Nephron (organoid): Measurements from ENCODE around the gene IGF2R.

ENCODE experiments used
- H3K27ac Mint-ChIP-seq, 3 experiments: 2 replicates each; pipeline ENCODE4 v1.8.0; 2020; ENCODE audit warnings: mixed read lengths in 3 of 3, mild to moderate bottlenecking in 2 of 3, moderate library complexity in 1 of 3
- H3K27me3 Mint-ChIP-seq: 2 replicates; pipeline ENCODE4 v1.8.0; 2021; ENCODE audit warnings: low read depth, mild to moderate bottlenecking, moderate library complexity, mixed read lengths
- H3K36me3 Mint-ChIP-seq: 2 replicates; pipeline ENCODE4 v1.8.0; 2020; ENCODE audit warnings: low read depth, mixed read lengths
- H3K4me1 Mint-ChIP-seq: 2 replicates; pipeline ENCODE4 v1.8.0; 2020; ENCODE audit warnings: mixed read lengths
- H3K4me3 Mint-ChIP-seq, 3 experiments: 2 replicates each; pipeline ENCODE4 v1.8.0; 2020; ENCODE audit warnings: mild to moderate bottlenecking in 3 of 3, mixed read lengths in 3 of 3, moderate library complexity in 2 of 3
- H3K9me3 Mint-ChIP-seq: 2 replicates; pipeline ENCODE4 v1.8.0; 2020; ENCODE audit warnings: mixed read lengths
- CTCF ChIP-seq, 3 experiments: fragments of 200-600 bp; sonication (generic); IDR thresholded peaks; one replicate each; pipeline ENCODE4 v1.5.0; 2021; ENCODE audit warnings: antibody characterized with exemption in 3 of 3; ENCODE audit not compliant: unreplicated experiment in 3 of 3

IGF2R gene

GRCh38 chr6:160004018-160004417, 35.1 kb downstream of the IGF2R start:
- Mint-ChIP-seq H3K27me3 (no peaks in the 10 kb centered on the region), H3K36me3 (peaks cover 61% of the 10 kb centered on the region), H3K4me1 (peaks cover 28% of the 10 kb centered on the region), H3K27ac (no peak overlapping the region), H3K4me3 (no peak overlapping the region), H3K9me3 (peaks cover 9% of the 10 kb centered on the region)
- TF ChIP-seq CTCF (IDR thresholded peaks at IDR 0.05; ENCODE audit: unreplicated experiment in 3 of 3), result no peak

GRCh38 chr6:160004419-160005175, 35.7 kb downstream of the IGF2R start:
- H3K27me3 Mint-ChIP-seq, result no peaks in the 10 kb centered on the region
- H3K36me3 Mint-ChIP-seq, result peaks cover 59% of the 10 kb centered on the region
- H3K9me3 Mint-ChIP-seq, result peaks cover 9% of the 10 kb centered on the region
- H3K4me3 Mint-ChIP-seq, result no peak overlapping the region
- no peak overlapping the region for H3K27ac Mint-ChIP-seq
- TF ChIP-seq CTCF (IDR thresholded peaks at IDR 0.05; ENCODE audit: unreplicated experiment in 3 of 3), result no peak
- H3K4me1 Mint-ChIP-seq, result peaks cover 33% of the 10 kb centered on the region

DNA sequence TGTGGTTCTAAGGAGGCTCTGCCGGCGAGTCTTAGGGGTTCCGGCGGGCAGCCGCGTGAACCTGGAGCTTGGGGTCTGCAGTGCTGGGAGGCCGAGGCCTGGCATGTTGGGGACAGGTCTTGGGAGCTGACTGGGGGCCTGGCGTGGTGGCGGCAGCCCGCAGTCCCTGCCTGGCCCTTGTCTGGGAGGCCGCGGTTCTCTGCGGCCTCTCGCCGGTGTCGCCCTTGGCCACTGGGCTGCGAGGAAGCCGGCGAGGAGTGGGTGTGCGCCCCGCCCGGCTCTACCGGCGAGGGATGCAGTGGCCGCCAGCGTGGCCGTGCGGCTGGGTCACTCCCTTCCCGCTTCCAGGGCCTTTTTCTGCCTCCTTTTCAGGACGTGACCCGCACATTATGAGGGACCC, 36.3 kb downstream of the IGF2R start:
- H3K9me3 Mint-ChIP-seq, result peaks cover 9% of the 10 kb centered on the region
- H3K4me1 Mint-ChIP-seq, result peaks cover 39% of the 10 kb centered on the region

GRCh38 chr6:160005861-160006540, 37.1 kb downstream of the IGF2R start:
- H3K27me3 Mint-ChIP-seq, result no peaks in the 10 kb centered on the region
- no peak overlapping the region for H3K4me3 Mint-ChIP-seq
- TF ChIP-seq CTCF (IDR thresholded peaks at IDR 0.05; ENCODE audit: unreplicated experiment in 3 of 3), result no peak
- no peak overlapping the region for H3K27ac Mint-ChIP-seq
- peaks cover 47% of the 10 kb centered on the region for H3K4me1 Mint-ChIP-seq
- H3K36me3 Mint-ChIP-seq, result peaks cover 62% of the 10 kb centered on the region
- H3K9me3 Mint-ChIP-seq, result peaks cover 9% of the 10 kb centered on the region

More for the DNA sequence above, 36.3 kb downstream of the IGF2R start:
- Mint-ChIP-seq H3K36me3 (peaks cover 58% of the 10 kb centered on the region), H3K27ac (no peak overlapping the region), H3K27me3 (no peaks in the 10 kb centered on the region), H3K4me3 (no peak overlapping the region)
- TF ChIP-seq CTCF (IDR thresholded peaks at IDR 0.05; ENCODE audit: unreplicated experiment in 3 of 3), result no peak

- Mint-ChIP-seq H3K27me3 (no peaks in the 10 kb centered on the region), H3K4me1 (peaks cover 57% of the 10 kb centered on the region), H3K27ac (peak overlapping the region in 1 of 3 experiments; percentile 46), H3K9me3 (peaks cover 9% of the 10 kb centered on the region), H3K4me3 (no peak overlapping the region), H3K36me3 (peaks cover 71% of the 10 kb centered on the region)
- TF ChIP-seq CTCF (IDR thresholded peaks at IDR 0.05; ENCODE audit: unreplicated experiment in 3 of 3), result no peak
Observed at GRCh38 chr6:160007145-160007544, 38.3 kb downstream of the IGF2R start.
